ENCODE measurements around the gene AKAP13.

AKAP13 gene

GRCh38 chr15:85672332-85673084, 292.1 kb downstream of the AKAP13 start:
- no peak for ATAC-seq
- no peak for DNase-seq

DNA sequence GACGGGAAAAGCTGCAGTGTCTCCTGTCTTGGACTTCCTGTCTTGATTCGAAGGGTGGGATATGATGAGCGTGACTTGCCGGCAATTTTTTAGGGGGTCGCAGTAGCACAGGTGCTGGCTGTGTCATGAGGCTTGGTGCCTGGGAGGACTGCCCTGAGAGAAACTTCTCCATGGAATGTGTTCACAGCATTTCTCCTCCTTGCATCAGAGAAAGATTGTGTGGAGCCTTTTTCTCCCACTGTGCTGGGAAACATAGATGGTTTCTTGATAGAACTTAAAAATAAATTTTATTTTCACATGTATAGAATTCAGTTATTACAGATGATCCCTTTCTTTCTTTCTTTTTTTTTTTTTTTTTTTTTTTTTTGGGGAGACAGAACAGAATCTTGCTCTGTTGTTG, 292.9 kb downstream of the AKAP13 start:
- DNase-seq (no peak), ATAC-seq (no peak)

GRCh38 chr15:85676342-85677098, 296.1 kb downstream of the AKAP13 start:
- ATAC-seq (no peak), DNase-seq (no peak)

DNA sequence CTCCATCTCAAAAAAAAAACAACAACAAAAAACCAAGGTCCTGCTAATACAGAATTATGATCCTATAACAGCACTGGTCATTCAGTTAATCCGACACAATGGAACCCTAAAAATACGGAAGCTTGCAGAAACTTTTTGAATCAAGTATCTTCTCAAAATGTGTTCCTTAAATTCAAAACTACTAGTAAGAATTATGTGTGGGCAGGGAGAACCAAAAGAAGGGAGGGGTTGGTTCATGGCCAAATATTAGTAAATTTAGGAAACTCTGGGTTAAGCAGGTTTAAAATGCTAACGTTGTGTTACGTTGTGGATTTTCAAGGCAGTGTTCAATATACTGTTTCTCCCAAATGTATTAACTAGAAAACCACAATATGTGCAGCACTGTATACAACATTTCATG, 298.8 kb downstream of the AKAP13 start:
- ATAC-seq (no peak), DNase-seq (no peak)

GRCh38 chr15:85681386-85681785, 301.0 kb downstream of the AKAP13 start:
- no peak for ATAC-seq
- DNase-seq, result no peak

DNA sequence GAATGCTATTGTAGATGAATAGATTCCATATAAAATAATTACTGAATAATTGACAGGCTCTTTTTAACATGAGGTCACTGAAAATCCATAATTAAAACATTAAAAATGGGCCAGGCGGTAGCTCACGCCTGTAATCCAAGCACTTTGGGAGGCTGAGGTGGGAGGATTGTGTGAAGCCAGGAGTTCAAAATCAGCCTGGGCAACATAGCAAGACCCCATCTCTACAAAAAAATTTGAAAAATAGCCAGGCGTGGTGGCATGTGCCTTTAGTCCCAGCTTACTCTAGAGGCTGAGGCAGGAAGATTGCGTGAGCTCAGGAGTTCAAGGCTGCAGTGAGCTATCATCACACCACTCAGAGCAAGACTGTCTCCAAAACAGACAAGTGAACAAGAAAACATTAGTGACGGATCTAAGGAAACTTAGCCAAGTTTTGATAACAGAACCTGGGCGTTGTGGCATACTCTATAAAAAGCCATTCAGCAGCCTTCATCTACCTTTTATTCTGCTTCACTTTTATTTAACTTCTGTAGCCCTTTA, 303.8 kb downstream of the AKAP13 start:
- no peak for ATAC-seq
- no peak for DNase-seq

DNA sequence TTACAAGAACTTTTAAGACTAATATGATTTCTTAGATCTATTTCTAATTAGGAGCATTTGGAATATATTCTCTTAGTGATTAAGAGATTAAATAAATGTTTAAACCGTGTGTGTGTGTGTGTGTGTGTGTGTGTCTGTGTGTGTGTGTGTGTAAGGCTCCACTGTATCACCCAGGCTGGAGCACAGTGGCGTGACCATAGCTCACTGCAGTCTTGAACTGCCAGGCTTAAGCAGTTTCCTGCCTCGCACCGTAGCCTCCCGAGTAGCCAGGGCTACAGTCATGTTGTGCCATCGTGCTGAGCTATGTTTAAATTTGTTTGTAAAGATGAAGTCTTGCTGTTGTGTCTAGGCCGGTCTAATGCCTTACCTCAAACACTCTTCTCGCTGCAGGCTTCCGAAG, 305.0 kb downstream of the AKAP13 start:
- ATAC-seq, result no peak

GRCh38 chr15:85687329-85687728, 306.9 kb downstream of the AKAP13 start:
- DNase-seq (no peak), ATAC-seq (no peak)

More for the DNA sequence above, 305.0 kb downstream of the AKAP13 start:
- no peak for DNase-seq

DNA sequence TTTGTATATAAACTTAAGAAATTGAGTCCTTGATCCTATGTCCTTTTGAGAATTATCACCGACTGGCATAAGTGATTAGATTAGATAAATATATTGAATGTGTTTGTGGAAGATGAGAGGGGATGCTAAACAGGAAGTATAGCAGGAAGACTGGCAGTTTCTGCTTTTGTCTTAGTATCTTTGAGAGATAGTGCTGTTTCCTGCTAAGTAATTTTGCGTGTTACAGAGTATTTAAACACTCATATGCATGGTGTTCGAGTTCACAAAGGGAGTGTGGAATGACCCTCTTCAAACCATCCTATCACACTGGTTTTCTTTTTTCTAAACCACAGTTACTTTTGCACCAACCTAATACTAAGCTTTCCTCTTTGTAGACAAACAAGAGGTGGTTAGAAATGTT, 308.3 kb downstream of the AKAP13 start:
- ATAC-seq (no peak), DNase-seq (no peak)

DNA sequence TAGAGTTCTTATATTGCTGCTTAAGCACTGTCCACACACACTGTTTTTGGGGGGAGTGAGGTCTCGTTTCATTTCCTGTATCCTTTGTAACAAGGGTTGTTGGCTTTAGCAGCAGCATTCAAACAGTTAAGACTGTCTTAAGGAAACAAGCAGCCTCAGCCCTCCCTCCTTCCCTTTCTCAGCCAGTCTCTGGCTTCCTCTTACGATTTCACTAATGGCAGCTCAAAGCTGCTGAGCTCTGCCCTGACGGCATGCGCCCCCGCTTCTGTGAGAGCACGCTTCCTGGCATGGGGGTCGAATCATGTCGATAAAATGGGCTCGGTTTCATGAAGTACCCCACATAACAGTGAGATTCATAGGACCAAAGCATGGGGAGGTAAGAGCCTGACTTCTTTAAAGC, 309.3 kb downstream of the AKAP13 start:
- peak; percentile 70 for DNase-seq

GRCh38 chr15:85690561-85691231, 310.3 kb downstream of the AKAP13 start:
- ATAC-seq, result peak; percentile 90
- DNase-seq, result peak; percentile 55

More for the DNA sequence above, 309.3 kb downstream of the AKAP13 start:
- peak; percentile 64 for ATAC-seq

GRCh38 chr15:85691350-85692240, 311.2 kb downstream of the AKAP13 start:
- DNase-seq (peak; percentile 47), ATAC-seq (peak; percentile 25)

DNA sequence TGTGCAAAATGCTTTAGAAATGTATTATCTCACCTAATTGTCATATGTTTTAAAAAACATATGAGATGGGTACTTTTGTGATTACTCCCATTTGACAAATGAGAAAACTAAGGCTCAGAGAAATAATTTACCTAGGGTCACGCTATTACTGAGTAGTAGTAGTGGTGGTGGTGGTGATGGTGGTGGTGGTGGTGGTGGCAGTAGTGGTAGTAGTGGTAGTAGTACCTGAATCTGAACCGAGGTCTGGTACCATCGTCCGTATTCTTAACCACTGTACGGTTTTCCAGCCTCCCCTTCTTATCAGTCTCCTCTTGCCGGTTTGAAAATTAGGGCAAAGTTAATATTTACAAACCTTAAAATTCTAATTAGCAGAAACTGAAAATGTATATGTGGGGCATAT, 311.9 kb downstream of the AKAP13 start:
- ATAC-seq (no peak), DNase-seq (no peak)

- peak; percentile 26 for ATAC-seq
- DNase-seq, result peak; percentile 14
Measured at GRCh38 chr15:85692873-85693272, 312.5 kb downstream of the AKAP13 start.

DNA sequence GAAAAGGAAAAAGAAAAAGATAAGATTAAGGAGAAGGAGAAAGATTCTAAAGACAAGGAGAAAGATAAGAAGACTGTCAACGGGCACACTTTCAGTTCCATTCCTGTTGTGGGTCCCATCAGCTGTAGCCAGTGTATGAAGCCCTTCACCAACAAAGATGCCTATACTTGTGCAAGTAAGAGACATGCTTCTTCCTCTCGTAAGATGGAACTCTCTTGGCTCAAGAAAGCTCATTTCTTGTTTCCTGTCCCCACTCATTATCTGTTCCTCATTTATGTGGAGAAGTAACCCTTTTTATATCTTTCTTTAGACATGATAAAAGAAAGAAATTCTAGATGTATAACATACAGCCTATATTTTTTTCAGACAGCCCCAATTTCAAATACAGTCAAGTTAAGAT, 312.9 kb downstream of the AKAP13 start:
- DNase-seq (no peak), ATAC-seq (no peak)

DNA sequence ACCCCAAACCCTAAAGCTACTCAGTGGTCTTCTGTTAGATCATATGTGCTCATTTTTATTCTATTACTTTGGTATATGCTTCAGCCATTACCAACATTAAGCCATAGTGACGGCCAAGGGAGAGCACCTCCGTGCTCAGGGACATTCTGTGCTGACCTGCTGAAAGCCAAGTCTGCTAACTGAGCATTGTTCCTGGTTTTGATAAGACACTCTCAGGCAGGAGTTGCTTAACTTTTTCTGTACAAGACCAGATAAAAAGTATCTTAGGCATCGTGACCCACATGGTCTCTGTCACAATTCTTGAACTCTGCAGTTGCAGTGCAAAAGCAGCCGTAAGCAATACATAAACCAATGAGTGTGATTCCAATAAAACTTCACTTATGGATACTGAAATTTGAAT, 313.7 kb downstream of the AKAP13 start:
- ATAC-seq, result no peak
- DNase-seq, result no peak

GRCh38 chr15:85700767-85701166, 320.4 kb downstream of the AKAP13 start:
- no peak for DNase-seq
- no peak for ATAC-seq

DNA sequence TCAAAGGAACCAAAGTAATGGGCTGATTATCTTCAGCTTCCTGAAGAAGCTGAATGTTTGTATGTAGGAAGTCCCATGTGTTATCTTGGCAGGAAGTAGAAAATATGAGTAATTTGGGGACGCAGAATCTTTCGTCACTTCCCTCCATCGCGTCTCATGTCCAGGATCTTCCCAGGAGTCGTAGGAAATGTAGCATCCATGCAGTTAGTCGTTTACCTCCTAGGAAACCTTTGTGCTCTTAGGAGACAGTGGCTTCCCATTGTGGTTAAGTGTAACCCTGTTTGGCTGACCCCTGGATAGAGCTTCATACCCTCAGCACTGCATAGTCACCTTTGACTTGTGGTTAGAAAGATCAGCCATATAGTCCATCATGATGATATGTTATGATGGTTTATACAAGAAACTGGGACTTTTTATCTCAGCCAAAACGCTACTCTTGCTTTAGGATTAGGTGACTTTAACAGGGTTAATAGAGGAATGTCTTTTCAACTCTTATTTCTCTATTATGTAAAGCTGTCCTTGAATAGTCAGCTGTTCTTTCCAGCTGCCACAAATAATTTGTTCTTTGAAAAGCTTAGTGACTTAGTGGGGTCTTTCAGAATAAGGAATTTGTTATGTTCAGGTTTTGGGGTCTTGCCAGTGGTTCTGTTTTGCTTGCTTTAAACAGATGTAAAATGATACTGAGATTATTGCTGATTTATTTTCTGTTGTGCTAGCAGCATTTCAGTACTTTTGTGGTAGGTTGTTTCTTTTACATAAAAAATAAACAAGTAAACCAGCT, 322.1 kb downstream of the AKAP13 start:
- DNase-seq, result peak; percentile 30
- peak; percentile 60 for ATAC-seq

GRCh38 chr15:85704066-85704465, 323.7 kb downstream of the AKAP13 start:
- ATAC-seq (peak; percentile 30), DNase-seq (peak; percentile 37)

DNA sequence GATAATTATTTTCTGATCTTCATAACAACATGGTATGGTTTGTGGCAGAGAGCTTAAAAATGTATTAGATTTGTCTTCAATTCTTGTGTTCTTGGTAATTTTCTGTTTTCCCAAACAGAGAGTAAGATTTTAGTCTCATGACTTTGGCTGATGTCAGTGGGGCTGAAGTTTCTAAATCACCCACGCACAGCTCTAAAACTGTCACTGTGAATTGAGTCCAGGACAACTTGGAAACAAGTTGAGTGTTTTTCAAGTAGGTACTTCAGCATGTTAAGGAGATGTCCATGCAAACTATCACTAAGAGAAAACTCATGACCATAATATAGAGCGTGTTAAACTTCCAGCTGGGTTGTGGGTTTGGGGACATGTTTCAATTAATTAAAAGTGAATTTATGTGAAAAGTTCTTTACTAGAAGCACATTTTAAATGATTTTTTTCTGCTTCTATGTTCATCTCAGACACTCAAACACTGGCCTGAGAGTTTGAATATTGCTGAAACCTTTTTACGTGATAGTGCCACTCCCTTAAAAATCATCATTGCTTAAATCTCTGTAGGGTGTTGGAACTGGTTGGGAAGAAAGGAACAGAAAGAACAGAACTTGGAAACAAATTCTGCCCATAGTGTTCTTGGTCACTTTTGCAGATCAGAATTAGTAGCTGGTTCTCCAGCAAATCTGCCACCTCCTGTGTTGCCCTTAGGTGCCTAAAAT, 324.5 kb downstream of the AKAP13 start:
- DNase-seq, result peak; percentile 17
- no peak for ATAC-seq
